ENCODE measurements around the gene ACTL7A.

- TF ChIP-seq POLR2A (IDR thresholded peaks at IDR 0.05; ENCODE audit: low read depth, low read length), result no peak
- TF ChIP-seq POLR2AphosphoS5 (IDR thresholded peaks at IDR 0.05; ENCODE audit: low read depth, low read length), result no peak
- TF ChIP-seq TAF1 (IDR thresholded peaks at IDR 0.05; ENCODE audit: low read depth, low read length), result no peak
- no peak for TF ChIP-seq POU2F2 (IDR thresholded peaks at IDR 0.05; ENCODE audit: low read depth, low read length)
- no peak for TF ChIP-seq SPI1 (IDR thresholded peaks at IDR 0.05; ENCODE audit: low read depth, low read length)
- TF ChIP-seq PAX5 (IDR thresholded peaks at IDR 0.05; ENCODE audit: insufficient read depth, low read length, severe bottlenecking), result no peak
Observed at GRCh38 chr9:108837530-108837929, 24.5 kb upstream of the ACTL7A start.

All from GM12891 (cell line).